Measurements from ENCODE around the gene ENPP3. TPM values are rescaled to one million over a fixed set of nuclear protein-coding genes. Genes with fewer than 3 reads are reported as not detected.

The ENPP3 gene
- total RNA-seq, 1 donor from 2014 or later, result 0.14 TPM

DNA sequence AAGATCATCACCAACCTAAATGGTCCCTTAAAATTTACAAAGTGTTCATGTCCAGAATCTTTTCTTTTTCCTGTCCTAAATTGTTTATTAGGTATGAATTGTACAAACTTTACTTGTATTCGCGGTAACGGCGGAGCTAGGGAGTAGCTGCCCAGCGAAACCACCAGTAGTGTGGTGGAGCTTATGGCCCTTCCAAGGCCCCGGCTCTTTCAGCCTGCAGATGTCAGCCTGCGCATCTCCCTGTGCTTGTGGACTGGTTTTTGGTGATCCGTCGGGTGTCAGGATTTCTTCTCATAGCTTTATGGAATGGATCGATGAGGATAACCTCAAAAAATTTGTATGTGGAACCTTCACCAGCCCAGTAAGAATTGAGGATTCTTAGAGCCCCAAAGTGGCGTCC is 143.5 kb downstream of the ENPP3 start:
- no peak overlapping the region for H3K27ac Mint-ChIP-seq (ENCODE audit: unreplicated experiment)
- no peak overlapping the region for H3K4me3 Mint-ChIP-seq
- no peaks in the 10 kb centered on the region for H3K27me3 Mint-ChIP-seq (ENCODE audit: low read depth)
- H3K4me1 Mint-ChIP-seq, result no peaks in the 10 kb centered on the region
- no peak for DNase-seq (ENCODE audit: low read depth, low spot score)
- no peaks in the 10 kb centered on the region for H3K36me3 Mint-ChIP-seq (ENCODE audit: low read depth)
- TF ChIP-seq, protein P1, sequence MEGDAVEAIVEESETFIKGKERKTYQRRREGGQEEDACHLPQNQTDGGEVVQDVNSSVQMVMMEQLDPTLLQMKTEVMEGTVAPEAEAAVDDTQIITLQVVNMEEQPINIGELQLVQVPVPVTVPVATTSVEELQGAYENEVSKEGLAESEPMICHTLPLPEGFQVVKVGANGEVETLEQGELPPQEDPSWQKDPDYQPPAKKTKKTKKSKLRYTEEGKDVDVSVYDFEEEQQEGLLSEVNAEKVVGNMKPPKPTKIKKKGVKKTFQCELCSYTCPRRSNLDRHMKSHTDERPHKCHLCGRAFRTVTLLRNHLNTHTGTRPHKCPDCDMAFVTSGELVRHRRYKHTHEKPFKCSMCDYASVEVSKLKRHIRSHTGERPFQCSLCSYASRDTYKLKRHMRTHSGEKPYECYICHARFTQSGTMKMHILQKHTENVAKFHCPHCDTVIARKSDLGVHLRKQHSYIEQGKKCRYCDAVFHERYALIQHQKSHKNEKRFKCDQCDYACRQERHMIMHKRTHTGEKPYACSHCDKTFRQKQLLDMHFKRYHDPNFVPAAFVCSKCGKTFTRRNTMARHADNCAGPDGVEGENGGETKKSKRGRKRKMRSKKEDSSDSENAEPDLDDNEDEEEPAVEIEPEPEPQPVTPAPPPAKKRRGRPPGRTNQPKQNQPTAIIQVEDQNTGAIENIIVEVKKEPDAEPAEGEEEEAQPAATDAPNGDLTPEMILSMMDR (conservative IDR thresholded peaks at IDR 0.05), result no peak
- H3K9me3 Mint-ChIP-seq, result no peaks in the 10 kb centered on the region

DNA sequence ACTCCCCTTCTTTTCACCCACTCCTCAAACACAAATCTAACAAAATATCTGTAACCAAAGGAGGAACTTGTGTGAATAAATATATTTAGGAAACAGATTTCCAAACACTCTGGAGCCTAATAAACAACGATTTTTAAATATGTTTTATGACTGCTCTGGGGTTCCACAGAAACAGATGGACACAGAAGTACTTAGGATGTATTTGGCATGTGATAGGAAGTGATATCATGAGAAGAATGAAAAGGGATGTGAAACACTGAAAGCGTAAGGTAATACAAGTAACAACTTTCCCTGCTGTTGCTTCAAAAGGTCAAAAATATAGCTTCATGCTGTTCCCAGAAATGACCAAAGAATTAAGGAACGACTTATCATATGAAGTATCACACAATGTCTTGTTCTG is 144.6 kb downstream of the ENPP3 start:
- DNase-seq (ENCODE audit: low read depth, low spot score), result no peak
- Mint-ChIP-seq H3K27ac (ENCODE audit: unreplicated experiment) (no peak overlapping the region), H3K9me3 (no peaks in the 10 kb centered on the region), H3K27me3 (ENCODE audit: low read depth) (no peaks in the 10 kb centered on the region), H3K4me3 (no peak overlapping the region), H3K4me1 (no peaks in the 10 kb centered on the region), H3K36me3 (ENCODE audit: low read depth) (no peaks in the 10 kb centered on the region)
- TF ChIP-seq, protein P1 (conservative IDR thresholded peaks at IDR 0.05), result no peak

DNA sequence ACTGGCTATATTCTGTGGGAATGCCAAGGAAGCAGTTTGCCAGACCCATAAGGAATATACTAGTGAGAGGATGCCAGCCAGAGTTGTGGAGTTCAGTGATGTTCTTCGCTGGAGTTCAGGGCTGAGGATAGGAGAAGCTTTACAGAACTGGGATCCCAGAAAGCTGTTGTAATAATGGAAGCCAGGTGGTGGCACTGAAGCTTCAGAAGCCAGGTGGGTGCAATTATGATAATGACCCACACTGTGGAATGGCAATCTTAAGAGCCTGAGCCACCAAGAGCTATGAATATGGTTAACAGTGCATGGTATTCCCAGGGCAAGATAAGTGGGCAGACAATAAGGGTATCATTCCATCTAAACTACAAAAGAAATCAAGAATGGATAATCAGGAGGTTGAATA is 145.7 kb downstream of the ENPP3 start:
- H3K9me3 Mint-ChIP-seq, result no peaks in the 10 kb centered on the region
- DNase-seq (ENCODE audit: low read depth, low spot score), result no peak

DNA sequence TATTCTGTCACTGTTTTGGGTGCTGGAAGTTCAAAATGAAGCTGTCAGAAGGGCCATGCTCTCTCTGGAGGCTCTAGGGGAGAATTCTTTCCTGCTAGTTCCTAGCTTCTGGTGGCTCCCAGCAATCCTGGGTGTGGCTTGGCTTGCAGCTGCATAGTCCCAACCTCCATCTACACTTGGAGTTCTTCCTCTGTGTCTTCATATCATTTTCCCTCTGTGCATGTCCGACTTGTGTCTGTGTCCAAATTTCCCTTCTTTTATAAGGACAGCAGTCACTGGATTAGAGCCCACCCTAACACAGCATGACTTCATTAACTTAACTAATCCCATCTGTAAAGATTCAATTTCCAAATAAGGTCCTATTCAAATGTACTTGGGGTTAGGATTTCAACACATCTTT is 147.5 kb downstream of the ENPP3 start:
- no peak for DNase-seq (ENCODE audit: low read depth, low spot score)
- Mint-ChIP-seq H3K4me1 (no peaks in the 10 kb centered on the region), H3K4me3 (no peak overlapping the region), H3K9me3 (no peaks in the 10 kb centered on the region), H3K27ac (ENCODE audit: unreplicated experiment) (no peak overlapping the region), H3K36me3 (ENCODE audit: low read depth) (no peaks in the 10 kb centered on the region), H3K27me3 (ENCODE audit: low read depth) (no peaks in the 10 kb centered on the region)
- TF ChIP-seq, protein P1 (conservative IDR thresholded peaks at IDR 0.05), result no peak

More for the DNA sequence above, 145.7 kb downstream of the ENPP3 start:
- Mint-ChIP-seq H3K4me1 (no peaks in the 10 kb centered on the region), H3K27me3 (ENCODE audit: low read depth) (no peaks in the 10 kb centered on the region), H3K36me3 (ENCODE audit: low read depth) (no peaks in the 10 kb centered on the region), H3K4me3 (no peak overlapping the region), H3K27ac (ENCODE audit: unreplicated experiment) (no peak overlapping the region)
- TF ChIP-seq, protein P1 (conservative IDR thresholded peaks at IDR 0.05), result no peak

DNA sequence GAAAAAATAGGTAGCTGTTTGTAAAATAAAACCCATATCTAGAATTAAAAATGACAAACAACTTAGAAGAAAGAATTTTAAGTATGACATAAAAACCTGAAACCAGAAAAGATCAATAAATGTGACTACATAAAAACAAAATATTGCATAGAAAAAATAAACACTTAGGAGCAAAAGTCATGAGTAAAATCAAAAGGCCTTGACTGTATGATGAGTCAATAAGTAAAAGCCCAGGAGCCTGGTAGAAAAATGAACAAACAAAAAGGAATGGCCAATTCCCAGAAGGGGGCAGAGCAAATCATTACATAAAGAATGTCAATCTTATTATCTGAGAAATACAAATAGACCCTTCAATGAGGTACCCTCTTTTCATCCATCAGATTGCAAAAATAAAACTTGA is 150.0 kb downstream of the ENPP3 start:
- no peaks in the 10 kb centered on the region for H3K36me3 Mint-ChIP-seq (ENCODE audit: low read depth)
- H3K27ac Mint-ChIP-seq (ENCODE audit: unreplicated experiment), result no peak overlapping the region
- no peaks in the 10 kb centered on the region for H3K27me3 Mint-ChIP-seq (ENCODE audit: low read depth)
- no peak for DNase-seq (ENCODE audit: low read depth, low spot score)
- no peak overlapping the region for H3K4me3 Mint-ChIP-seq
- no peaks in the 10 kb centered on the region for H3K4me1 Mint-ChIP-seq
- TF ChIP-seq, protein P1 (conservative IDR thresholded peaks at IDR 0.05), result no peak
- no peaks in the 10 kb centered on the region for H3K9me3 Mint-ChIP-seq

All from neural crest cell (in vitro differentiated cells).